Fibroblast of lung (primary cell): ENCODE measurements around the gene RERE. TPM values are rescaled to one million over a fixed set of nuclear protein-coding genes. Genes with fewer than 3 reads are reported as not detected.

Source experiments
- DNase-seq, 2 donors: peaks; one replicate each; pipeline versions ENCODE4 v3.0.0 to v3.0.0-alpha.2; 2010; ENCODE audit warnings: low read depth in 2 of 2
- H2AFZ ChIP-seq: 2 replicates; pipeline ENCODE4 v1.5.1; 2012; ENCODE audit warnings: low read length, control low read depth, inconsistent platforms
- H3K27ac ChIP-seq: 2 replicates; pipeline ENCODE4 v1.5.1; 2011; ENCODE audit warnings: low read length, control low read depth; ENCODE audit not compliant: insufficient read depth
- H3K27me3 ChIP-seq: 2 replicates; pipeline ENCODE4 v1.5.1; 2011; ENCODE audit warnings: mild to moderate bottlenecking, low read length; ENCODE audit not compliant: control insufficient read depth, insufficient read depth
- H3K36me3 ChIP-seq: 2 replicates; pipeline ENCODE4 v1.5.1; 2011; ENCODE audit warnings: low read length; ENCODE audit not compliant: control insufficient read depth, insufficient read depth
- H3K4me1 ChIP-seq: 2 replicates; pipeline ENCODE4 v1.5.1; 2011; ENCODE audit warnings: low read length; ENCODE audit not compliant: control insufficient read depth, insufficient read depth; ENCODE audit errors: extremely low read depth
- H3K4me2 ChIP-seq: 2 replicates; pipeline ENCODE4 v1.5.1; 2011; ENCODE audit warnings: low read length, control low read depth; ENCODE audit not compliant: insufficient read depth; ENCODE audit errors: extremely low read depth
- H3K4me3 ChIP-seq, 4 experiments: fragments of 200-600 bp in 1 of 4; sonication (generic) in 1 of 4; replicated peaks in 1 of 4; 2 replicates each; pipeline ENCODE4 v1.5.1; 2011 to 2016; ENCODE audit warnings: low read length in 4 of 4, low read depth in 3 of 4, mild to moderate bottlenecking in 3 of 4, control low read depth in 2 of 4, inconsistent platforms in 1 of 4, mixed read lengths in 1 of 4; ENCODE audit not compliant: insufficient read depth in 1 of 4; ENCODE audit errors: control extremely low read depth in 1 of 4
- H3K79me2 ChIP-seq: 2 replicates; pipeline ENCODE4 v1.5.1; 2012; ENCODE audit warnings: mild to moderate bottlenecking, low read length, inconsistent platforms; ENCODE audit not compliant: control insufficient read depth, insufficient read depth
- H3K9ac ChIP-seq: 2 replicates; pipeline ENCODE4 v1.5.1; 2011; ENCODE audit warnings: mild to moderate bottlenecking, low read length, control low read depth; ENCODE audit not compliant: insufficient read depth
- H3K9me3 ChIP-seq: 2 replicates; pipeline ENCODE4 v1.5.1; 2012; ENCODE audit warnings: low read depth, low read length; ENCODE audit not compliant: control insufficient read depth, insufficient read depth
- H4K20me1 ChIP-seq: 2 replicates; pipeline ENCODE4 v1.5.1; 2011; ENCODE audit warnings: low read length; ENCODE audit not compliant: control insufficient read depth, insufficient read depth; ENCODE audit errors: extremely low read depth
- CTCF ChIP-seq, 2 donors: IDR thresholded peaks in 1 of 2; conservative IDR thresholded peaks in 1 of 2; 1 replicate in 1 of 2; 2 replicates in 1 of 2; pipeline ENCODE4 v1.5.1; 2011 to 2012; ENCODE audit warnings: low read length in 2 of 2, control low read depth in 1 of 2, inconsistent platforms in 1 of 2, low read depth in 1 of 2, mild to moderate bottlenecking in 1 of 2
- EZH2 ChIP-seq: IDR thresholded peaks from 2 replicates; pipeline ENCODE4 v1.5.1; 2012; ENCODE audit warnings: low read length, control low read depth, mild to moderate bottlenecking; ENCODE audit errors: missing control alignments
- polyA plus RNA-seq, 2 donors: library from polyadenylated mRNA; depleted of rRNA in 1 of 2; stranded (reverse) in 1 of 2; unstranded in 1 of 2; fragments of >200 nt; gene quantifications; 2 replicates each; pipeline ENCODE4 v1.2.1, GENCODE V29; 2011 to 2012; ENCODE audit warnings: missing spikeins in 1 of 2
- total RNA-seq: library from RNA; depleted of rRNA; stranded (reverse); fragments of >200 nt; gene quantifications from 2 replicates; pipeline ENCODE4 v1.2.1, GENCODE V29; 2014

RERE gene
- total and polyA plus RNA-seq, 2 donors (not counting 1 experiment from before 2014, with no cell fraction given): 3.7 to 51.0 TPM

GRCh38 chr1:8689431-8690252 is 127.8 kb downstream of the RERE start:
- Histone ChIP-seq H3K4me2 (no peak overlapping the region), H3K79me2 (peaks cover 8% of the 10 kb centered on the region), H3K4me3 (no peak overlapping the region), H2AFZ (no peak overlapping the region), H3K4me1 (peaks cover 5% of the 10 kb centered on the region), H3K9ac (no peak overlapping the region), H4K20me1 (no peaks in the 10 kb centered on the region), H3K27ac (no peak overlapping the region), H3K36me3 (no peaks in the 10 kb centered on the region), H3K27me3 (no peaks in the 10 kb centered on the region), H3K9me3 (no peaks in the 10 kb centered on the region)
- TF ChIP-seq EZH2: no peak
- no peak for TF ChIP-seq CTCF (conservative IDR thresholded peaks at IDR 0.05 in 1 of 2, IDR thresholded peaks at IDR 0.05 in 1 of 2; ENCODE audit: low read depth in 1 of 2, low read length in 2 of 2)
- peak in 1 of 2 donors; percentile 52 for DNase-seq

GRCh38 chr1:8687538-8687937 is 129.9 kb downstream of the RERE start:
- Histone ChIP-seq H3K27ac (peak overlapping the region; percentile 29), H3K4me3 (no peak overlapping the region), H3K36me3 (no peaks in the 10 kb centered on the region), H3K4me1 (peaks cover 5% of the 10 kb centered on the region), H3K79me2 (peaks cover 6% of the 10 kb centered on the region), H3K9ac (no peak overlapping the region), H2AFZ (no peak overlapping the region), H3K27me3 (no peaks in the 10 kb centered on the region), H4K20me1 (no peaks in the 10 kb centered on the region), H3K9me3 (no peaks in the 10 kb centered on the region), H3K4me2 (no peak overlapping the region)
- no peak for DNase-seq
- TF ChIP-seq CTCF (conservative IDR thresholded peaks at IDR 0.05 in 1 of 2, IDR thresholded peaks at IDR 0.05 in 1 of 2; ENCODE audit: low read depth in 1 of 2, low read length in 2 of 2): no peak

- Histone ChIP-seq H3K4me2 (peak overlapping the region; percentile 17), H2AFZ (no peak overlapping the region), H4K20me1 (no peaks in the 10 kb centered on the region), H3K36me3 (no peaks in the 10 kb centered on the region), H3K9ac (no peak overlapping the region), H3K4me3 (peak overlapping the region in 1 of 4 experiments; percentile 15), H3K4me1 (peaks cover 5% of the 10 kb centered on the region), H3K79me2 (peaks cover 6% of the 10 kb centered on the region), H3K9me3 (no peaks in the 10 kb centered on the region), H3K27me3 (no peaks in the 10 kb centered on the region), H3K27ac (peak overlapping the region; percentile 29)
- TF ChIP-seq CTCF (conservative IDR thresholded peaks at IDR 0.05 in 1 of 2, IDR thresholded peaks at IDR 0.05 in 1 of 2; ENCODE audit: low read depth in 1 of 2, low read length in 2 of 2): no peak
- TF ChIP-seq EZH2: no peak
- peak in 1 of 2 donors; percentile 81 for DNase-seq
Measured at GRCh38 chr1:8687039-8687438, 130.4 kb downstream of the RERE start.
